A673 (cell line): ENCODE results near the gene TNP2. TPM values are rescaled to one million over a fixed set of nuclear protein-coding genes. Genes with fewer than 3 reads are reported as not detected.

Experiments
- Bru-seq: library from RNA; stranded (reverse); fragments of 400-500 nt; gene quantifications from one replicate; lab custom pipeline; 2021; lab: Mats Ljungman, UMichigan
- BruChase-seq, 2 experiments: library from RNA; stranded (reverse); fragments of 400-500 nt; gene quantifications; one replicate each; lab custom pipeline; 2021; lab: Mats Ljungman, UMichigan
- BruUV-seq: library from RNA; stranded (reverse); fragments of 400-500 nt; replicated peaks from 2 replicates; lab custom pipeline; 2021; lab: Mats Ljungman, UMichigan
- CTCF ChIA-PET: fragments of 300-600 bp; sonication (Branson Sonifier 250); formaldehyde crosslinking; loops from one replicate; lab custom pipeline; 2022; ENCODE audit warnings: antibody characterized with exemption; lab: Charles Lee
- POLR2A ChIA-PET: fragments of 300-600 bp; sonication (Branson Sonifier 250); formaldehyde crosslinking; loops from one replicate; lab custom pipeline; 2022; ENCODE audit warnings: antibody characterized with exemption; ENCODE audit not compliant: low non-redundant PET; lab: Charles Lee
- DNase-seq: peaks from one replicate; pipeline ENCODE4 v3.0.0-alpha.2; 2015; ENCODE audit warnings: low spot score
- H3K27ac ChIP-seq: fragments of 200-600 bp; sonication (generic); 2 replicates; pipeline ENCODE4 v1.5.1; 2016; ENCODE audit warnings: mixed run types, low read depth, mild to moderate bottlenecking, mixed read lengths, antibody characterized with exemption, low read length; ENCODE audit not compliant: poor library complexity, severe bottlenecking
- H3K27me3 ChIP-seq: fragments of 200-600 bp; sonication (generic); replicated peaks from 2 replicates; pipeline ENCODE4 v1.6.1; 2017; ENCODE audit warnings: mixed run types, low read depth, mild to moderate bottlenecking, mixed read lengths, antibody characterized with exemption, low read length; ENCODE audit not compliant: insufficient read depth, poor library complexity
- H3K36me3 ChIP-seq: fragments of 200-600 bp; sonication (generic); 2 replicates; pipeline ENCODE4 v1.6.1; 2016; ENCODE audit warnings: mixed run types, mild to moderate bottlenecking, mixed read lengths, antibody characterized with exemption, low read length; ENCODE audit not compliant: insufficient read depth, poor library complexity, severe bottlenecking
- H3K4me1 ChIP-seq: fragments of 200-600 bp; sonication (generic); 2 replicates; pipeline ENCODE4 v1.6.1; 2017; ENCODE audit warnings: mixed run types, mild to moderate bottlenecking, mixed read lengths, antibody characterized with exemption, low read length; ENCODE audit not compliant: insufficient read depth, poor library complexity, severe bottlenecking
- H3K4me3 ChIP-seq: fragments of 200-600 bp; sonication (generic); 2 replicates; pipeline ENCODE4 v1.5.1; 2016; ENCODE audit warnings: low read depth, mixed run types, mild to moderate bottlenecking, mixed read lengths, low read length; ENCODE audit not compliant: poor library complexity, severe bottlenecking
- H3K9me3 ChIP-seq: fragments of 200-600 bp; sonication (generic); 2 replicates; pipeline ENCODE4 v1.6.1; 2016; ENCODE audit warnings: mixed run types, low read depth, mild to moderate bottlenecking, mixed read lengths, antibody characterized with exemption, low read length; ENCODE audit not compliant: poor library complexity, severe bottlenecking
- CTCF ChIP-seq: fragments of 300-800, 200-600 bp; sonication (generic); conservative IDR thresholded peaks from 2 replicates; pipeline ENCODE4 v1.5.1; 2017; ENCODE audit warnings: low read depth, mild to moderate bottlenecking, antibody characterized with exemption, low read length, moderate library complexity, mixed read lengths
- EZH2 ChIP-seq: fragments of 200-600 bp; sonication (generic); IDR thresholded peaks from 2 replicates; pipeline ENCODE4 v1.6.1; 2017; ENCODE audit warnings: borderline replicate concordance, low read depth, mild to moderate bottlenecking, mixed read lengths, antibody characterized with exemption, low read length; ENCODE audit not compliant: poor library complexity, severe bottlenecking
- intact Hi-C: fragments of 100-400 bp; cut with micrococcal nuclease; formaldehyde crosslinking; loops from one replicate; pipeline ENCODE4 v1.10.0; 2022; ENCODE audit not compliant: unreplicated experiment
- long read RNA-seq: library from polyadenylated mRNA; stranded (forward); transcript quantifications from one replicate; pipeline ENCODE4 v2.0.0, GENCODE V29; 2022
- total RNA-seq: library from RNA; stranded (reverse); gene quantifications from 2 replicates; pipeline ENCODE4 v1.2.3, GENCODE V29; 2021

Gene TNP2
- not detected in 2 replicates for total RNA-seq
- Bru-seq, nascent RNA: not detected
- BruChase-seq, experiment 1, labeled RNA remaining after a 2-hour chase: not detected
- BruChase-seq, experiment 2, labeled RNA remaining after a 6-hour chase: not detected
- long read RNA-seq: 0 reads

GRCh38 chr16:11268921-11269375, at the start of gene TNP2:
Gene TNP2, minus strand, starts transcription at chr16:11269325. Its CDS starts 63 bp downstream, at chr16:11269262.
- no peak within 1 kb of the TSS for H3K27ac ChIP-seq
- intact Hi-C loops: no loop called here
- no peaks in the 10 kb centered on the region for H3K27me3 ChIP-seq
- H3K4me1 ChIP-seq: no peaks in the 10 kb centered on the region
- H3K9me3 ChIP-seq: no peaks in the 10 kb centered on the region
- ChIA-PET CTCF (no interaction called here), POLR2A (no interaction called here)
- no peak within 1 kb of the TSS for H3K4me3 ChIP-seq
- TF ChIP-seq CTCF (no peak), EZH2 (no peak)
- DNase-seq: no peak
- BruUV-seq: no TSS peak
- no peaks in the 10 kb centered on the region for H3K36me3 ChIP-seq

GRCh38 chr16:11318817-11319216, 49.7 kb upstream of the TNP2 start:
- Histone ChIP-seq H3K36me3 (no peaks in the 10 kb centered on the region), H3K4me3 (no peak overlapping the region), H3K27me3 (no peaks in the 10 kb centered on the region), H3K4me1 (peaks cover 4% of the 10 kb centered on the region), H3K27ac (no peak overlapping the region), H3K9me3 (no peaks in the 10 kb centered on the region)
- no peak for DNase-seq
- intact Hi-C loops: no loop called here
- no TSS peak for BruUV-seq
- ChIA-PET POLR2A (no interaction called here), CTCF (no interaction called here)
- TF ChIP-seq EZH2 (no peak), CTCF (no peak)

- no peak for DNase-seq
- CTCF ChIA-PET: no interaction called here
Measured at GRCh38 chr16:11316331-11317015, 47.3 kb upstream of the TNP2 start.

More at GRCh38 chr16:11316331-11317015, 47.3 kb upstream of the TNP2 start:
- POLR2A ChIA-PET: no interaction called here
- intact Hi-C loops: no loop called here
- H3K4me3 ChIP-seq: no peak overlapping the region
- H3K4me1 ChIP-seq: peaks cover 11% of the 10 kb centered on the region
- BruUV-seq: no TSS peak
- no peaks in the 10 kb centered on the region for H3K36me3 ChIP-seq
- no peak overlapping the region for H3K27ac ChIP-seq
- no peaks in the 10 kb centered on the region for H3K9me3 ChIP-seq
- no peak for TF ChIP-seq CTCF
- no peaks in the 10 kb centered on the region for H3K27me3 ChIP-seq
